ENCODE results near the gene CELF5.

CELF5 gene

GRCh38 chr19:3250675-3251074 is 26.2 kb downstream of the CELF5 start:
- peak; percentile 54 for TF ChIP-seq CTCF (conservative IDR thresholded peaks at IDR 0.05; ENCODE audit: low read depth, low read length)
- DNase-seq (ENCODE audit: low read depth): no peak
- no peak overlapping the region for H3K4me3 ChIP-seq (ENCODE audit: low read length)

GRCh38 chr19:3251229-3251628 is 26.8 kb downstream of the CELF5 start:
- H3K4me3 ChIP-seq (ENCODE audit: low read length): no peak overlapping the region
- DNase-seq (ENCODE audit: low read depth): no peak
- TF ChIP-seq CTCF (conservative IDR thresholded peaks at IDR 0.05; ENCODE audit: low read depth, low read length): no peak

DNA sequence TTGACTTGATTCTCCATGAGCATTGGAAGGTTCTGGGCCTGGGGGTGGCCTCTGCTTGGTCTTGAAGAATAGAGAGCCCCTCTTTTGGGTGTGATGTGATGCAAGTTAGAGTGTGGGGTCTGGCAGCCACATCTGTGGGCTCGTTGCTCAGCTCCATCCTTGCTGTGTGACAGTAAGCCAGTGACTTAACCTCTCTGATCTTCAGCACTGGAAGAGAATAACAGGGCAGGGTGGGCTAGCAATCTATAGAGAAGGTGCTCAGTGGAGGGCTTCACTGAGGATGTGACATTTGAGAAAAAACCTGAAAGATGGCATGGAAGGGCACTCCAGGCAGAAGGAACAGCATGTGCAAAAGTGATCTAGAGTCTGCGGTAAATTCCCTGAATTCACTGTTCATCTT is 28.2 kb downstream of the CELF5 start:
- TF ChIP-seq CTCF (conservative IDR thresholded peaks at IDR 0.05; ENCODE audit: low read depth, low read length): no peak
- no peak overlapping the region for H3K4me3 ChIP-seq (ENCODE audit: low read length)
- DNase-seq (ENCODE audit: low read depth): no peak

DNA sequence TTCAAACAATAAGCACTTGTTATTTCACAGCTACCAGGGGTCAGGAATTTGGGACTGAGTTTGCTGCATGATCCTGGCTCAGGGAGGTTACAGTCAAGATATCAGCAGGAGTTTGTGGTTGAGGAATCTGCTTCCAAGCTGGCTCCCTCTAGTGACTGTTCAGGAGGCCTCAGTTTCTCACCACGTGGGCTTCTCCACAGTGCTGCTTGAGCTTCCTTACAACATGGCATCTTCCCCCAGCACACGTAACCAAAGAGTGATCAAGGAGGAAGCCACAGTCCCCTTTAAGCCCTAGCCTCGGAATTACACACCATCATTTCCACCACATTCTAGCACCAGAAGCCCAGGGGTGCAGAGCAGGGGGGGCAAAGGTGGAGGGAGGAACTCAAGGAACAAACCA is 28.8 kb downstream of the CELF5 start:
- TF ChIP-seq CTCF (conservative IDR thresholded peaks at IDR 0.05; ENCODE audit: low read depth, low read length): no peak
- DNase-seq (ENCODE audit: low read depth): no peak
- H3K4me3 ChIP-seq (ENCODE audit: low read length): no peak overlapping the region

GRCh38 chr19:3254520-3254919 is 30.1 kb downstream of the CELF5 start:
- no peak overlapping the region for H3K4me3 ChIP-seq (ENCODE audit: low read length)
- DNase-seq (ENCODE audit: low read depth): no peak
- no peak for TF ChIP-seq CTCF (conservative IDR thresholded peaks at IDR 0.05; ENCODE audit: low read depth, low read length)

DNA sequence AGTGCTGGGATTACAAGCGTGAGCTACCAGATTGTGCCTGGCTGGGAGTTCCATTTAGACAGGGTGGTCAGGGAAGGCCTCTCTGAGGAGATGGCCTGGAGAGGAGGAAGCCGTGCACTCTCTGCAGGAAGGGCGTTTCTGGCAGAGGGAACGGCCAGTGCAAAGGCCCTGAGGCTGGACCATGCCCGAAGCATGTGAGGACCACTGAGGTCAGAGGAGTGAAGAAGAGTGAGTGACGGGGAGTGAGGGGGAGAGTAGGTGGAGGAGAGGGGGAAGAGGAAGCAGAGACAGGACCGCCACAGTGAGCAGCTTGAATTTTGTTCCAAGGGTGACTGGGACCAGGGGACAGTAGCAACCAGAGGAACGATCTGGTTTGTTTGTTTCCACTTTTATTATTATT is 32.6 kb downstream of the CELF5 start:
- no peak overlapping the region for H3K4me3 ChIP-seq (ENCODE audit: low read length)
- no peak for TF ChIP-seq CTCF (conservative IDR thresholded peaks at IDR 0.05; ENCODE audit: low read depth, low read length)
- DNase-seq (ENCODE audit: low read depth): no peak

GRCh38 chr19:3262362-3262761 is 37.9 kb downstream of the CELF5 start:
- no peak for TF ChIP-seq CTCF (conservative IDR thresholded peaks at IDR 0.05; ENCODE audit: low read depth, low read length)

More at GRCh38 chr19:3262362-3262761, 37.9 kb downstream of the CELF5 start:
- DNase-seq (ENCODE audit: low read depth): no peak
- H3K4me3 ChIP-seq (ENCODE audit: low read length): no peak overlapping the region

Data from retinal pigment epithelial cell (primary cell).